ENCODE data around the gene ABCC11. TPM values are rescaled to one million over a fixed set of nuclear protein-coding genes. Genes with fewer than 3 reads are reported as not detected.

Gene ABCC11
- total RNA-seq, 1 donor from 2014 or later: 0.72 TPM

DNA sequence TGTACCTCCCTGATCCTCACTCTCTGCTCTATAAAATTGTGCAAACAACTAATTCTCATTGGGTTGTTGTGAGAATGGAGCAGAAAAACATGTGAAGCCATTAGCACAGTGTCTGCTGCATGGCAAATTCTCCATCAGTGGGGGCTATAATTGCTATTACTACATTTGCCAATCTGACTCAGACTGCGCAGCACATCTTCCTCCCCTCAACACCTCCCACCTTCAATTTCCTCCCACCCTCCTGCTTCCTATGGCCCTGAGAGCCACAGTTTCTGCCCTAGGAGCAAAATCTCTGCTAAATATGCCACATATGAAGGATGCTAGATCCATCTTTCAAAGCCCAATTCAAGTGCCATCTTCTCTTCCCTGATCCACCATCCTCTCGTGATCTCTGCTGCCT is 128.5 kb downstream of the ABCC11 start:
- H3K4me1 Mint-ChIP-seq (ENCODE audit: unreplicated experiment): no peaks in the 10 kb centered on the region
- peaks cover 13% of the 10 kb centered on the region for H3K27me3 Mint-ChIP-seq (ENCODE audit: unreplicated experiment)

GRCh38 chr16:48117217-48118105 is 129.9 kb downstream of the ABCC11 start:
- H3K9me3 Mint-ChIP-seq (ENCODE audit: unreplicated experiment): no peaks in the 10 kb centered on the region
- H3K27ac Mint-ChIP-seq (ENCODE audit: unreplicated experiment): no peak overlapping the region
- peak; percentile 96 for DNase-seq (ENCODE audit: low spot score)
- peaks cover 13% of the 10 kb centered on the region for H3K27me3 Mint-ChIP-seq (ENCODE audit: unreplicated experiment)
- peak; percentile 97 for TF ChIP-seq CTCF (IDR thresholded peaks at IDR 0.05; ENCODE audit: unreplicated experiment)
- H3K36me3 Mint-ChIP-seq (ENCODE audit: low read depth, unreplicated experiment): peaks cover 4% of the 10 kb centered on the region
- no peaks in the 10 kb centered on the region for H3K4me1 Mint-ChIP-seq (ENCODE audit: unreplicated experiment)
- no peak overlapping the region for H3K4me3 Mint-ChIP-seq (ENCODE audit: unreplicated experiment)

More for the DNA sequence above, 128.5 kb downstream of the ABCC11 start:
- Mint-ChIP-seq H3K9me3 (ENCODE audit: unreplicated experiment) (no peaks in the 10 kb centered on the region), H3K27ac (ENCODE audit: unreplicated experiment) (no peak overlapping the region), H3K36me3 (ENCODE audit: low read depth, unreplicated experiment) (peaks cover 4% of the 10 kb centered on the region), H3K4me3 (ENCODE audit: unreplicated experiment) (no peak overlapping the region)
- no peak for DNase-seq (ENCODE audit: low spot score)
- no peak for TF ChIP-seq CTCF (IDR thresholded peaks at IDR 0.05; ENCODE audit: unreplicated experiment)

Other genes starting within 250 kb of the ABCC11 start
- 0.31 TPM for gene ABCC12, start 91.5 kb downstream of the ABCC11 start, total RNA-seq (ENCODE audit: unreplicated experiment)
- 42.6 TPM for gene LONP2, start 3.2 kb downstream of the ABCC11 start, total RNA-seq (ENCODE audit: unreplicated experiment)
- 34.2 TPM for gene SIAH1, start 137.9 kb upstream of the ABCC11 start, total RNA-seq (ENCODE audit: unreplicated experiment)

All from endothelial cell (in vitro differentiated cells).